Testis (tissue), 2 donors: ENCODE results near the gene PLIN5.

Source experiments
- CTCF ChIP-seq, 3 experiments: fragments of 450-650 bp in 2 of 3; fragments of 200-600 bp in 1 of 3; sonication (generic) in 1 of 3; IDR thresholded peaks; one replicate each; pipeline ENCODE4 v1.5.1; 2016 to 2019; ENCODE audit warnings: antibody characterized with exemption in 3 of 3, mild to moderate bottlenecking in 2 of 3, moderate library complexity in 1 of 3
- POLR2A ChIP-seq: fragments of 450-650 bp; IDR thresholded peaks from one replicate; pipeline ENCODE4 v1.6.1; 2017; ENCODE audit warnings: antibody characterized with exemption, mild to moderate bottlenecking, moderate library complexity

DNA sequence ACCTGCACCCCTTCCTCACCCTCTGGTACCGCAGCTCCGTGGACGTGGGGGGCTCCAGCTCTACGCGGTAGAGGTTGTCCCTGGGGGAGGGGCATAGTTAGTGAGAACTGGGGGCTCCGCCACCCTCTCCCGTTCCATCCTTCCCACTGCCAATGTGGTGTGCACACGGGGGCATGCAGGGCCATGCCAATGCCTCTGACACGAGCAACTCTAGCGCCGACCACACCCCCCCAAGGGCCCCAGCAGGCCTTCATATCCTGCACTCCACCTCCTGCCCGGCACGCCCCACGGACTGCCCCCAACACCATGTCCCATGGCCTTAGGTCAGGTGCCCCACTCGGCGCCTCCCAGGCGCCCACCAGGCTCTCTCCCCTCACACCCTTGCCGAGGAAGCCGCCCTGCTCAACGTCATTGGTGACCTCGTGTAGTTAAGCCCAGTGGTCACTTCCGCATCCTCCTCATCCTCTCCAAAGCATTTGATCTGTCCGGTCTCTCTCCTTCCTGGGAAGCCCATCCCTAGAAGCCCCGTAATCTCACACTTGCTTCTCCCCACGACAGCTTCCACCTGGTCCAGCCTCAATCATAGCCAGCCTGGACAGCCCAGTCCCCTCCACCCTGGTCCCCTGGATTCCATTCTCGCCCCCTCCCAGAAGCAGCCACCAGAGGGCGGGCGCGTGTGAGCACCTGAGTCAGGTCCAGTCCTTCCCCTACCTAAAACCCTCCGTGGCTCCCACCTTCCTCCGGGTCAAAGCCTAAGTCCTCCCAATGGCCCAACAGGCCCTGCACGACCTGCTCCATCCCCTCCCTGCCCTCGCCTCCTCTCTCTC, 22.3 kb upstream of the PLIN5 start:
- TF ChIP-seq CTCF (IDR thresholded peaks at IDR 0.05): no peak
- TF ChIP-seq POLR2A: no peak
